Keratinocyte (primary cell): ENCODE data around the gene TUBB2B. TPM values are rescaled to one million over a fixed set of nuclear protein-coding genes. Genes with fewer than 3 reads are reported as not detected.
"Not testable (repeated sequence)": the region's sequence is repeated elsewhere in the genome, so short reads cannot be mapped to it uniquely, and the experiment has no call there.

ENCODE experiments used
- DNase-seq: peaks from one replicate; pipeline ENCODE4 v3.0.0-alpha.2; 2011; ENCODE audit warnings: low read depth, missing footprints, low spot score
- FAIRE-seq: peaks from 2 replicates; lab custom pipeline; 2011; peaks lifted over from hg19 to GRCh38; lab: Jason Lieb, UNC
- H2AFZ ChIP-seq: 2 replicates; pipeline ENCODE4 v1.6.0; 2012; ENCODE audit warnings: low read length, control low read depth, inconsistent platforms; ENCODE audit not compliant: control insufficient read depth
- H3K27ac ChIP-seq: 2 replicates; pipeline ENCODE4 v1.5.1; 2011; ENCODE audit warnings: low read length; ENCODE audit not compliant: control insufficient read depth, insufficient read depth
- H3K27me3 ChIP-seq: 3 replicates; pipeline ENCODE4 v1.6.0; 2011; ENCODE audit warnings: low read length; ENCODE audit not compliant: control insufficient read depth, insufficient read depth; ENCODE audit errors: extremely low read depth
- H3K36me3 ChIP-seq, 2 experiments: 2 replicates in 1 of 2; 3 replicates in 1 of 2; pipeline ENCODE4 v1.5.1; 2011; ENCODE audit warnings: low read length in 2 of 2, mild to moderate bottlenecking in 1 of 2; ENCODE audit not compliant: control insufficient read depth in 2 of 2, insufficient read depth in 2 of 2; ENCODE audit errors: extremely low read depth in 1 of 2
- H3K4me1 ChIP-seq: 3 replicates; pipeline ENCODE4 v1.5.1; 2011; ENCODE audit warnings: low read length; ENCODE audit not compliant: control insufficient read depth, insufficient read depth; ENCODE audit errors: extremely low read depth
- H3K4me2 ChIP-seq: 3 replicates; pipeline ENCODE4 v1.6.0; 2011; ENCODE audit warnings: low read depth, low read length; ENCODE audit not compliant: control insufficient read depth, insufficient read depth; ENCODE audit errors: extremely low read depth
- H3K4me3 ChIP-seq, 3 experiments: fragments of 200-600 bp in 1 of 3; sonication (generic) in 1 of 3; 2 replicates in 2 of 3; 3 replicates in 1 of 3; pipeline ENCODE4 v1.5.1; 2011 to 2016; ENCODE audit warnings: low read length in 3 of 3, mild to moderate bottlenecking in 3 of 3, control low read depth in 2 of 3, inconsistent platforms in 1 of 3, low read depth in 1 of 3, mixed read lengths in 1 of 3, mixed run types in 1 of 3, moderate library complexity in 1 of 3; ENCODE audit not compliant: control insufficient read depth in 2 of 3, insufficient read depth in 2 of 3; ENCODE audit errors: extremely low read depth in 1 of 3
- H3K79me2 ChIP-seq: 2 replicates; pipeline ENCODE4 v1.6.0; 2012; ENCODE audit warnings: low read length; ENCODE audit not compliant: control insufficient read depth, insufficient read depth
- H3K9ac ChIP-seq: 3 replicates; pipeline ENCODE4 v1.6.0; 2011; ENCODE audit warnings: low read length; ENCODE audit not compliant: control insufficient read depth, insufficient read depth; ENCODE audit errors: extremely low read depth
- H3K9me1 ChIP-seq: 3 replicates; pipeline ENCODE4 v1.6.0; 2011; ENCODE audit warnings: low read length; ENCODE audit not compliant: control insufficient read depth, insufficient read depth; ENCODE audit errors: extremely low read depth
- H3K9me3 ChIP-seq: 2 replicates; pipeline ENCODE4 v1.5.1; 2012; ENCODE audit warnings: low read depth, low read length; ENCODE audit not compliant: control insufficient read depth
- H4K20me1 ChIP-seq: 3 replicates; pipeline ENCODE4 v1.6.0; 2011; ENCODE audit warnings: low read length; ENCODE audit not compliant: control insufficient read depth, insufficient read depth; ENCODE audit errors: extremely low read depth
- CTCF ChIP-seq, 3 experiments: IDR thresholded peaks in 1 of 3; conservative IDR thresholded peaks in 1 of 3; optimal IDR thresholded peaks in 1 of 3; 2 replicates in 2 of 3; 3 replicates in 1 of 3; pipeline versions ENCODE3 to v1.5.1; 2011; ENCODE audit warnings: low read length in 3 of 3, mild to moderate bottlenecking in 3 of 3, moderate library complexity in 2 of 3, control low read depth in 1 of 3, inconsistent platforms in 1 of 3; ENCODE audit not compliant: insufficient read depth in 2 of 3; ENCODE audit errors: extremely low read depth in 1 of 3
- EZH2 ChIP-seq: IDR thresholded peaks from one replicate; pipeline ENCODE4 v1.6.1; 2012; ENCODE audit warnings: inconsistent platforms, mild to moderate bottlenecking, low read length, moderate library complexity
- dilution Hi-C: fragments of 300-500 bp; cut with MboI; formaldehyde crosslinking; loops from one replicate; pipeline ENCODE4 v1.7.0; 2020; ENCODE audit warnings: low sequenced_read_pairs; ENCODE audit not compliant: extremely low pct_ligation_motif_present
- polyA plus RNA-seq, 5 experiments: library from polyadenylated mRNA; depleted of rRNA in 3 of 5; stranded (reverse) in 3 of 5; stranded (forward) in 1 of 5; unstranded in 1 of 5; fragments of >200 nt; gene quantifications; 1 replicate in 1 of 5; 2 replicates in 3 of 5; 3 replicates in 1 of 5; pipeline versions ENCODE4 v1.2.1 to v1.2.3, GENCODE V29; 2011 to 2012; ENCODE audit warnings: missing spikeins in 2 of 5, low read depth in 1 of 5, low replicate concordance in 1 of 5

The TUBB2B gene
- polyA plus RNA-seq, 1 donor (not counting 4 experiments of a cell fraction or from before 2014, with no cell fraction given), result not detected

DNA sequence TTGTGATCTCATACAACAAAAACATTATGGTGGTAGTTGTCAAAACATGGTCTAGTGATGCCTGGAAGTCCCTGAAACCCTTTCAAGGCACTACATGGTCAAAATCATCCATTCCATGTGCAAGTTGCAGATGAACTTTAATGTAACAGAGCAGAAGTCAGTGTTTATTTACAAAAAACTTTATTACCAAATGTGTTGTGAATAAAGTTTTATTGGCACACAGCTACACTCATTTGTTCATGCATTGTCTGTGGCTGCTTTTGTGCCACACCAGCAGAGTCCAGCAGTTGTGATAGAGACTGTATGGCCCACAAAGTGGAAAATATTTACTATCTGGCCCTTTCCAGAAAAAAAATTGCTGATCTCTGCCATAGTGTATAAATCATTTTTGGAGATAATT, 26.8 kb downstream of the TUBB2B start:
- no peaks in the 10 kb centered on the region for H3K9me1 ChIP-seq
- DNase-seq (no peak), FAIRE-seq (no peak)
- peaks cover 1% of the 10 kb centered on the region for H3K4me1 ChIP-seq
- no peak overlapping the region for H3K27ac ChIP-seq
- no peak overlapping the region for H3K4me2 ChIP-seq
- no peak overlapping the region for H3K9ac ChIP-seq
- H3K27me3 ChIP-seq, result no peaks in the 10 kb centered on the region
- no peak overlapping the region for H2AFZ ChIP-seq
- H3K9me3 ChIP-seq, result no peaks in the 10 kb centered on the region
- no peaks in the 10 kb centered on the region for H4K20me1 ChIP-seq
- no peaks in the 10 kb centered on the region for H3K36me3 ChIP-seq
- TF ChIP-seq EZH2, result no peak
- TF ChIP-seq CTCF (optimal IDR thresholded peaks at IDR 0.05 in 1 of 3, IDR thresholded peaks at IDR 0.05 in 1 of 3, conservative IDR thresholded peaks at IDR 0.05 in 1 of 3; ENCODE audit: extremely low read depth in 1 of 3, insufficient read depth in 2 of 3, low read length in 3 of 3), result no peak
- H3K4me3 ChIP-seq, result no peak overlapping the region
- dilution Hi-C loops, result no loop called here
- no peaks in the 10 kb centered on the region for H3K79me2 ChIP-seq

GRCh38 chr6:3199382-3199781, 28.1 kb downstream of the TUBB2B start:
- no peak overlapping the region for H3K4me2 ChIP-seq
- no peak for FAIRE-seq
- no peaks in the 10 kb centered on the region for H3K27me3 ChIP-seq
- no peak overlapping the region for H3K27ac ChIP-seq
- H3K4me3 ChIP-seq, result no peak overlapping the region
- no peaks in the 10 kb centered on the region for H3K79me2 ChIP-seq
- DNase-seq, result no peak
- no peaks in the 10 kb centered on the region for H3K4me1 ChIP-seq
- no peaks in the 10 kb centered on the region for H3K9me3 ChIP-seq
- H4K20me1 ChIP-seq, result no peaks in the 10 kb centered on the region
- no peaks in the 10 kb centered on the region for H3K36me3 ChIP-seq
- H3K9ac ChIP-seq, result no peak overlapping the region
- no peak overlapping the region for H2AFZ ChIP-seq
- dilution Hi-C loops, result no loop called here
- no peaks in the 10 kb centered on the region for H3K9me1 ChIP-seq
- TF ChIP-seq EZH2 (no peak), CTCF (optimal IDR thresholded peaks at IDR 0.05 in 1 of 3, IDR thresholded peaks at IDR 0.05 in 1 of 3, conservative IDR thresholded peaks at IDR 0.05 in 1 of 3; ENCODE audit: extremely low read depth in 1 of 3, insufficient read depth in 2 of 3, low read length in 3 of 3) (no peak)

DNA sequence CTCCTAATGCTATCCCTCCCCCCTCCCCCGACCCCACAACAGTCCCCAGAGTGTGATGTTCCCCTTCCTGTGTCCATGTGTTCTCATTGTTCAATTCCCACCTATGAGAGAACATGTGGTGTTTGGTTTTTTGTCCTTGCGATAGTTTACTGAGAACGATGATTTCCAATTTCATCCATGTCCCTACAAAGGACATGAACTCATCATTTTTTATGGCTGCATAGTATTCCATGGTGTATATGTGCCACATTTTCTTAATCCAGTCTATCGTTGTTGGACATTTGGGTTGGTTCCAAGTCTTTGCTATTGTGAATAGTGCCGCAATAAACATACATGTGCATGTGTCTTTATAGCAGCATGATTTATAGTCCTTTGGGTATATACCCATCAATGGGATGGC, 29.7 kb downstream of the TUBB2B start:
- H3K9me1 ChIP-seq, H3K79me2 ChIP-seq, H3K27me3 ChIP-seq, H3K4me3 ChIP-seq, DNase-seq, H3K36me3 ChIP-seq, H3K9ac ChIP-seq, H3K27ac ChIP-seq, H2AFZ ChIP-seq, H3K4me1 ChIP-seq, FAIRE-seq, H3K9me3 ChIP-seq, dilution Hi-C loops, H4K20me1 ChIP-seq, H3K4me2 ChIP-seq: not testable (repeated sequence)
